ENCODE measurements around the gene ZAP70.

- no peak for TF ChIP-seq CTCF (IDR thresholded peaks at IDR 0.05)
- TF ChIP-seq POLR2AphosphoS5 (IDR thresholded peaks at IDR 0.05), result no peak
- no peak for TF ChIP-seq EP300 (IDR thresholded peaks at IDR 0.05; ENCODE audit: low read depth)
These were observed 4.9 kb downstream of the ZAP70 start for GRCh38 chr2:97718051-97718882.

All from transverse colon (tissue), 4 donors.